ENCODE data around the gene LPCAT2. TPM values are rescaled to one million over a fixed set of nuclear protein-coding genes. Genes with fewer than 3 reads are reported as not detected.
A peak's percentile ranks its signal among the peaks of the same experiment; 100 is the strongest.

LPCAT2 gene
- total RNA-seq, 1 experiment from 2014 or later = 25.2 TPM

DNA sequence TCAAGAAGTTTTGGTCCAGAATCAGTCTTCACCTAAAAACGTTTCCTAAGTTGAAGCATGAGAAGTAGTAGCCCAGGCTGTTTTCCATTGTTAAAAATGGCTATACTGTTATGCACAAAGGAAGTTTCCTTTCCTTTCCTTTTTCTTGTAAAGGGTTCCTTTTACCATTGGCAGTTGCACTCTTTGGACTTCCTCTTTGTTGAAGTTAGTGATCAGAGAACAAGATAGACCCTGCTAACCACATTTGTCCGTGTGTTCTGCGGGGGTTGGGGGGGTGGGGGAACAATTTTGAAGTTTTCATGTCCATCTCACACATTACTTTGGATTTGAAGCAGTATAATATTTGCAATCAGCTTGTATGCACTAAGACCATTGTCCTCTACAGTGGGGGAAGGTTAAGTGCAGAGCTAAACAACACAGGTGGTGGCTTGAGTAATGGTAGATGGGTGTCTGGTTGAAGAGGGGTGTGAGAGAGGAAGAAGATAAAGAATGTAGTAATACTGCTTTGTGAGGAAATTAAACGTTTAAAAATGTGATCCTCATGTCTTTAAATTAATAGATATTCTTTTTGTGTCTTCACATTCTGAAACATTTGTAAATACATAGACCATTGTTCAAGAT is 1.4 kb downstream of the LPCAT2 start:
- ChIA-PET POLR2A (interaction anchor here (0.8 kb wide), 1 partner anchor 15 kb away, joined by 3 read pairs; no protein-coding TSS in a partner anchor), CTCF (interaction anchor here (0.7 to 1.0 kb wide), 2 partner anchors 15 to 45 kb away, joined by 3 to 5 read pairs; no protein-coding TSS in a partner anchor)
- no peaks in the 10 kb centered on the region for H3K27me3 Mint-ChIP-seq (ENCODE audit: insufficient read depth, unreplicated experiment)
- H3K36me3 Mint-ChIP-seq (ENCODE audit: insufficient read depth, unreplicated experiment) = peaks cover 6% of the 10 kb centered on the region
- peak overlapping the region; percentile 80 for H3K4me3 Mint-ChIP-seq (ENCODE audit: unreplicated experiment)
- no TSS peak for BruUV-seq (replicated peaks)
- Histone ChIP-seq H3K4me3 (ENCODE audit: low read depth, low read length) (peak overlapping the region; percentile 96), H3K36me3 (ENCODE audit: control insufficient read depth, insufficient read depth, low read length) (no peaks in the 10 kb centered on the region), H3K4me1 (peaks cover 9% of the 10 kb centered on the region; the same call in 1 of the 2 replicates), H3K9me3 (peaks cover 7% of the 10 kb centered on the region), H3K27me3 (replicated peaks; ENCODE audit: control insufficient read depth, insufficient read depth, low read length) (no peaks in the 10 kb centered on the region)
- no peak for DNase-seq
- peaks cover 15% of the 10 kb centered on the region for H3K4me1 Mint-ChIP-seq (ENCODE audit: low read depth, unreplicated experiment)
- H3K27ac Mint-ChIP-seq (ENCODE audit: unreplicated experiment) = no peak overlapping the region
- intact Hi-C loops (cut with micrococcal nuclease; ENCODE audit: unreplicated experiment) = no loop called here
- TF ChIP-seq, protein P1, sequence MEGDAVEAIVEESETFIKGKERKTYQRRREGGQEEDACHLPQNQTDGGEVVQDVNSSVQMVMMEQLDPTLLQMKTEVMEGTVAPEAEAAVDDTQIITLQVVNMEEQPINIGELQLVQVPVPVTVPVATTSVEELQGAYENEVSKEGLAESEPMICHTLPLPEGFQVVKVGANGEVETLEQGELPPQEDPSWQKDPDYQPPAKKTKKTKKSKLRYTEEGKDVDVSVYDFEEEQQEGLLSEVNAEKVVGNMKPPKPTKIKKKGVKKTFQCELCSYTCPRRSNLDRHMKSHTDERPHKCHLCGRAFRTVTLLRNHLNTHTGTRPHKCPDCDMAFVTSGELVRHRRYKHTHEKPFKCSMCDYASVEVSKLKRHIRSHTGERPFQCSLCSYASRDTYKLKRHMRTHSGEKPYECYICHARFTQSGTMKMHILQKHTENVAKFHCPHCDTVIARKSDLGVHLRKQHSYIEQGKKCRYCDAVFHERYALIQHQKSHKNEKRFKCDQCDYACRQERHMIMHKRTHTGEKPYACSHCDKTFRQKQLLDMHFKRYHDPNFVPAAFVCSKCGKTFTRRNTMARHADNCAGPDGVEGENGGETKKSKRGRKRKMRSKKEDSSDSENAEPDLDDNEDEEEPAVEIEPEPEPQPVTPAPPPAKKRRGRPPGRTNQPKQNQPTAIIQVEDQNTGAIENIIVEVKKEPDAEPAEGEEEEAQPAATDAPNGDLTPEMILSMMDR (IDR thresholded peaks at IDR 0.05; ENCODE audit: insufficient read depth in 1 of 2, low read depth in 1 of 2, low read length in 1 of 2, severe bottlenecking in 1 of 2, unreplicated experiment in 1 of 2) = no peak
- H3K9me3 Mint-ChIP-seq (ENCODE audit: unreplicated experiment) = peaks cover 13% of the 10 kb centered on the region

DNA sequence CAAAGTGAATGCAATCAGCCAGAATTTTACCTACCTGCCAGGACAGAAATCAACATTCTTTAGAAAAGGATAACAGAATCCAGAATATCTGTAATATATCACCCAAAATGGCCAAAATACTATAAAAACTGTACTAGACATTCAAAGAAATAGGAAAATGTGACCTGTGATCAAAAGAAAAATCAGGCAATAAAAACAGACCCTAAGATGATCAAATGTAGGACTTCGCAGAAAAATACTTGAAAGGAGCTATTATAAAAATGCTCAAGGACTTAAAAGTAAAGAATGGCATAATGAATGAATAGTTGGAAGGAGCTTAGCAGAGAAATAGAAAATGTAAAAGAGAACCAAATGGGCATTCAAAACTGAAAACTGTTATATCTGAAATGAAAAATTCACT is 4.1 kb downstream of the LPCAT2 start:
- BruUV-seq (replicated peaks) = no TSS peak
- Mint-ChIP-seq H3K4me1 (ENCODE audit: low read depth, unreplicated experiment) (peaks cover 15% of the 10 kb centered on the region), H3K36me3 (ENCODE audit: insufficient read depth, unreplicated experiment) (peaks cover 12% of the 10 kb centered on the region), H3K27ac (ENCODE audit: unreplicated experiment) (no peak overlapping the region), H3K9me3 (ENCODE audit: unreplicated experiment) (peaks cover 23% of the 10 kb centered on the region), H3K4me3 (ENCODE audit: unreplicated experiment) (no peak overlapping the region), H3K27me3 (ENCODE audit: insufficient read depth, unreplicated experiment) (no peaks in the 10 kb centered on the region)
- POLR2A ChIA-PET = no interaction called here
- TF ChIP-seq, protein P1 (IDR thresholded peaks at IDR 0.05; ENCODE audit: insufficient read depth in 1 of 2, low read depth in 1 of 2, low read length in 1 of 2, severe bottlenecking in 1 of 2, unreplicated experiment in 1 of 2) = no peak
- no peak overlapping the region for H3K4me3 ChIP-seq (ENCODE audit: low read depth, low read length)
- H3K9me3 ChIP-seq = peaks cover 7% of the 10 kb centered on the region
- no peaks in the 10 kb centered on the region for H3K27me3 ChIP-seq (replicated peaks; ENCODE audit: control insufficient read depth, insufficient read depth, low read length)
- H3K4me1 ChIP-seq = peaks cover 9% of the 10 kb centered on the region; the same call in 1 of the 2 replicates
- CTCF ChIA-PET = interaction anchor here (1.0 to 1.1 kb wide), 2 partner anchors 48 to 188 kb away, joined by 3 to 4 read pairs; no protein-coding TSS in a partner anchor
- intact Hi-C loops (cut with micrococcal nuclease; ENCODE audit: unreplicated experiment) = no loop called here
- DNase-seq = no peak
- H3K36me3 ChIP-seq (ENCODE audit: control insufficient read depth, insufficient read depth, low read length) = no peaks in the 10 kb centered on the region

DNA sequence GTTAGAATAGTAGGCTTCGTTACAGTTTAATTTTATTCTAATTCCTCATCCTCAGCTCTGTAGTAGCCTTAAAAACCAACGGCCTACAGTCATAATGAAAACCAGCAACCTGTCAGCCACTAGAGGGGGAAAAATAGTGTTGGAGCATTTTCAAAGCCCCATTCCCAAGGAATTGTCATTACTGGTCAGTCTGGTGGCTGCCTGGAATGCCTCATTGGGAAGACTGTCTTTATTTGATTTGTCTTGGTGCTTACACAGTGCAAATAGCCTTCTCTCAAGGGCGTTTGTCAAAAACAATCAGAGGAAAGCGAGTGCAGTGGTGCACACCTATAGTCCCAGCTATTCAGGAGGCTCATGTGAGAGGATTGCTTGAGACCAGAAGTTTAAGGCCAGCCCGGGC is 4.7 kb downstream of the LPCAT2 start:
- Mint-ChIP-seq H3K4me3 (ENCODE audit: unreplicated experiment) (no peak overlapping the region), H3K27me3 (ENCODE audit: insufficient read depth, unreplicated experiment) (no peaks in the 10 kb centered on the region), H3K9me3 (ENCODE audit: unreplicated experiment) (peaks cover 23% of the 10 kb centered on the region), H3K27ac (ENCODE audit: unreplicated experiment) (no peak overlapping the region), H3K4me1 (ENCODE audit: low read depth, unreplicated experiment) (peaks cover 15% of the 10 kb centered on the region), H3K36me3 (ENCODE audit: insufficient read depth, unreplicated experiment) (peaks cover 11% of the 10 kb centered on the region)
- TF ChIP-seq, protein P1 (IDR thresholded peaks at IDR 0.05; ENCODE audit: insufficient read depth in 1 of 2, low read depth in 1 of 2, low read length in 1 of 2, severe bottlenecking in 1 of 2, unreplicated experiment in 1 of 2) = peak; percentile 24
- H3K27me3 ChIP-seq (replicated peaks; ENCODE audit: control insufficient read depth, insufficient read depth, low read length) = no peaks in the 10 kb centered on the region
- POLR2A ChIA-PET = interaction anchor here (0.6 kb wide), 1 partner anchor 822 kb away, joined by 4 read pairs; no protein-coding TSS in a partner anchor
- CTCF ChIA-PET = interaction anchor here (0.7 to 1.1 kb wide), 3 partner anchors 18 to 188 kb away, joined by 3 to 4 read pairs (median 3); no protein-coding TSS in a partner anchor
- intact Hi-C loops (cut with micrococcal nuclease; ENCODE audit: unreplicated experiment) = no loop called here
- H3K4me1 ChIP-seq = peaks cover 9% of the 10 kb centered on the region; the same call in 1 of the 2 replicates
- no peak for DNase-seq
- H3K9me3 ChIP-seq = peaks cover 7% of the 10 kb centered on the region
- BruUV-seq (replicated peaks) = no TSS peak
- H3K36me3 ChIP-seq (ENCODE audit: control insufficient read depth, insufficient read depth, low read length) = no peaks in the 10 kb centered on the region
- no peak overlapping the region for H3K4me3 ChIP-seq (ENCODE audit: low read depth, low read length)
